Subcutaneous preadipocyte (primary cell): ENCODE results near the gene IL13RA2. TPM values are rescaled to one million over a fixed set of nuclear protein-coding genes. Genes with fewer than 3 reads are reported as not detected.

Experiments
- small RNA-seq: library from RNA; depleted of rRNA; stranded (forward); fragments of <200 nt; gene quantifications from one replicate; pipeline ENCODE3, GENCODE V24; 2012
- total RNA-seq: library from RNA; depleted of rRNA; stranded (reverse); fragments of >200 nt; gene quantifications from 2 replicates; pipeline ENCODE4 v1.2.3, GENCODE V29; 2012

IL13RA2 gene, protein sequence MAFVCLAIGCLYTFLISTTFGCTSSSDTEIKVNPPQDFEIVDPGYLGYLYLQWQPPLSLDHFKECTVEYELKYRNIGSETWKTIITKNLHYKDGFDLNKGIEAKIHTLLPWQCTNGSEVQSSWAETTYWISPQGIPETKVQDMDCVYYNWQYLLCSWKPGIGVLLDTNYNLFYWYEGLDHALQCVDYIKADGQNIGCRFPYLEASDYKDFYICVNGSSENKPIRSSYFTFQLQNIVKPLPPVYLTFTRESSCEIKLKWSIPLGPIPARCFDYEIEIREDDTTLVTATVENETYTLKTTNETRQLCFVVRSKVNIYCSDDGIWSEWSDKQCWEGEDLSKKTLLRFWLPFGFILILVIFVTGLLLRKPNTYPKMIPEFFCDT
- 171 and 270 TPM in 2 replicates for total RNA-seq

DNA sequence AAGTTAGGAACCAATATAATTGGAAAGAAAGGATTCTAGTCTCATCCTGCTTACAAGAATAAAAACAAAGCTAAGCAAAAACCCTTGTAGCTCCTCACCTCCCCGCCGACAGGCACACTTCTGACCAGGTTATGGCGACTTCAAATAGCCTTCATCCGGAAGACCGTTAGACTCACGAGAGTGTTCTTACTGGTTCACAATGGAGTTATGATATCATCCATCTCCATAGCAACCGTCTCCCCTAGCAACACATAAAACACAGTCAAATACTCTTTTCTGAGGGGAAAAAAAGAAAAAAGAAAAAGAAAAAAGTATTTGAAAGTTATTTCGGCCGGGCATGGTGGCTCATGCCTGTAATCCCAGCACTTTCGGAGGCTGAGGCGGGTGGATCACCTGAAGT is at the start of gene IL13RA2:
TSS of gene IL13RA2 (minus strand) at position 162 of the 400 bp plus-strand sequence. CDS start 347 bp downstream, outside the sequence.

Small RNAs within 50 kb of the gene (small RNA-seq; reads per million reads assigned to genes)
- gene RNU6-648P, result not detected

Other genes with a start within 250 kb of the IL13RA2 start
- gene RBMXL3, start 171.8 kb upstream of the IL13RA2 start, total RNA-seq, result not detected in 2 replicates
- gene LRCH2, start 216.5 kb upstream of the IL13RA2 start, total RNA-seq, result 4.3 and 4.8 TPM in 2 replicates